Midbrain (tissue), 1 donor: ENCODE measurements around the gene GJB3.
A peak's percentile ranks its signal among the peaks of the same experiment; 100 is the strongest.
"Not testable (repeated sequence)": the region's sequence is repeated elsewhere in the genome, so short reads cannot be mapped to it uniquely, and the experiment has no call there.

Experiments
- DNase-seq: peaks from one replicate; lab custom pipeline; 2025; lab: John Stamatoyannopoulos, UW

GJB3 gene

DNA sequence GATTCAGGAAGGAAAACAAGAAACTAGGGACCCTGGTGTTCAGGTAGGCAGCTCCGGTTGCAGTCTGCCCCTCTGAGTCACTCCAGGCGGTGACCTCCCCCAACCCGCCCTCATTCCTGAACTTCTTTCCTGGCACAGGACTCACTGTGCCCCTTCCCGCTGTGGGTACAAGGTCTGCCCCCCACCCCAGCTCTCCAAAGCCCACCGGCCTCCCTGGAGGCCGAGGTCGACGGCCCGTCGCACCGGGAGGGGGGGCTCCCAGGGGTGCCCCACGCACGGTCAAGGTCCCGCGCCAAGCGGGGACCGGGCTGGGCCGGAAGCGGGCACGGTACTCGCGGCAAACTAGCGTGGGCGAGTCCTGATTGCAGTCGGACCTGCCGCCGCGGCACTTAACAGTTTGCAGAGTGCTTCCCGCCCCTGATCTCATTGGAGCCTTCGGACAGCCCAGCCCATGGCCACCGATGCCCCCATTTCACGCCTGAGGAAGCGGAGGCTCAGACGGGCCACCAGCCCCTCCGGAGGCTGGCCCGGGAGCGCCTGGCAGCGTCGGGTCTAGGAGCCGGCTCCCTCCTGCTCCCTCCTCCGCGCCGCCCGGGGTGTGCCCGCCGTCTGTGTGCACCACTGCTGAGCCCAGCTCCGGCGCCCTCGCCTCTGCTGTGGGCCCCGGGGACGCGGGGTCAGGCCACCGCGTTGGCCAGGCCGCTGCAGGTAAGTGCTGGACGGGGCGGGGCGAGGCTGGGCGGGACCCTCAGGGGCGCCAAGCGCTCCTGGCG lies at the start of gene GJB3:
GJB3 (plus strand) TSS at position 144 of the 773 bp plus-strand sequence. CDS start 3,549 bp downstream, outside the sequence.
- DNase-seq = no peak

DNA sequence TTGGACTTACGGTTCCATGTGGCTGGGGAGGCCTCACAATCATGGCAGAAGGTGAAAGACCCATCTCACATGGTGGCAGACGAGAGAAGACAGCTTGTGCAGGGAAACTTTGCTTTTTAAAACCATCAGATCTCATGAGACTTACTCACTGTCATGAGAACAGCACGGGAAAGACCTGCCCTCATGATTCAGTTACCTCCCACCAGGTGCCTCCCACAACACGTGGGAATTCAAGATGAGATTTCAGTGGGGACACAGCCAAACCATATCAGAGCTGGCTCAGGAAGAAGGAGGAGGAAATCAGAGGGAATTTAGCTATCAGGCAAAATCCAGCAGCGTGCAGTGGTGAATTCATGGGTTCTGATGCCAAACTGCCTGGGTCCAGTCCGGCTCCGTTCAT lies 48.2 kb upstream of the GJB3 start:
- not testable (repeated sequence) for DNase-seq

DNA sequence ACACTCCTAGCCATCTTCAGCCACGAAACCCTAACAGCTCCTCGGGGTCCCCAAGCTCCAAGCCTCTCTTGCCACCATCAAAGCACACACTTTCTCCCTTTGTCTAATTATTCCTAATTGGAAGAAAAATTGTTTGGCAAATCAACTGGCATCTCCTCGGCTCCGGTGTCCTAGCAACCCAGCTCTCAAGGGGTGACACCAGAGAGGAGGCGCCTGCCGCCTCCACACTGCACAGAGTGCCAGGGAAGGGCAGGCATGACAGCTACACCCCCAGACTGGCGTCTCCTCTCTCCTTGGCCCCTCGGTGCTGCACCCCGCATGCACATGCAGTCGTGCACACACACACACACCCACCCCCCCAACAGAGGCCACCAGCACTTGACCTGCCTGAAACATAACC lies 44.3 kb upstream of the GJB3 start:
- DNase-seq = no peak

DNA sequence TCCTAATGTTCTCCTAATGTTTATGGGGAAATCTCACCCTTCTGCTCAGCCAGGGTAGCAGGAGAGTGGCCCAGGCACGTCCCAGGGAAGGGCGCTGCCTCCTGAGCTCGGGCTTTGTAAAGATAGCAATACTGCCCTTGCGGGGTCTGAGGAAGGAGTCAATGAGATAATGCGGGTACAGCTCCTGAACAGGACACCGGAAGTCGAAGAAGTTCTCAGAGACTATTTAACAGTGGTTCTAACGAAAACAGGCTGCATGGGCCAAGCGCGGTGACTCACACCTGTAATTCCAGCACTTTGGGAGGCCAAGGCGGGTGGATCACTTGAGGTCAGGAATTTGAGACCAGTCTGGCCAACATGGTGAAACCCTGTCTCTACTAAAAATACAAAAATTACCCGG lies 43.8 kb upstream of the GJB3 start:
- DNase-seq = not testable (repeated sequence)

DNA sequence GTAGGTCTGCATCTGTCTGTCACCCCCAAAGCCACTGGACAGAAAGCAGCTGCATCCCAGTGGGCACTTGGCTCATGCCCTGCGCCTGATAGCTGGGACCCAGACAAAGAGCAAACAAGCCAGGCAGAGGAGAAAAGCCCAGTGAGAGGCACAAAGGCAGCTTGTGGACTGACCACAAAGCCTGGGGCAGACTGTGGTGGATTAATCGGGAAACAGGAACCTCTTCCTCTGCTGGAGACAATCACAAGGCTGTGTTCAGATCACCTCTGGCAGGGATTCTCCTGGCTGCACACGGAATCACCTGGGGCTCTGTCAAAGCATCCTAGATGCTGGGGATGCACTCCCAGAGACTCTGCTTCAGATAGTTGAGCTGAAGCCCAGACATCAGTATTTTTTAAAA lies 41.4 kb upstream of the GJB3 start:
- no peak for DNase-seq

DNA sequence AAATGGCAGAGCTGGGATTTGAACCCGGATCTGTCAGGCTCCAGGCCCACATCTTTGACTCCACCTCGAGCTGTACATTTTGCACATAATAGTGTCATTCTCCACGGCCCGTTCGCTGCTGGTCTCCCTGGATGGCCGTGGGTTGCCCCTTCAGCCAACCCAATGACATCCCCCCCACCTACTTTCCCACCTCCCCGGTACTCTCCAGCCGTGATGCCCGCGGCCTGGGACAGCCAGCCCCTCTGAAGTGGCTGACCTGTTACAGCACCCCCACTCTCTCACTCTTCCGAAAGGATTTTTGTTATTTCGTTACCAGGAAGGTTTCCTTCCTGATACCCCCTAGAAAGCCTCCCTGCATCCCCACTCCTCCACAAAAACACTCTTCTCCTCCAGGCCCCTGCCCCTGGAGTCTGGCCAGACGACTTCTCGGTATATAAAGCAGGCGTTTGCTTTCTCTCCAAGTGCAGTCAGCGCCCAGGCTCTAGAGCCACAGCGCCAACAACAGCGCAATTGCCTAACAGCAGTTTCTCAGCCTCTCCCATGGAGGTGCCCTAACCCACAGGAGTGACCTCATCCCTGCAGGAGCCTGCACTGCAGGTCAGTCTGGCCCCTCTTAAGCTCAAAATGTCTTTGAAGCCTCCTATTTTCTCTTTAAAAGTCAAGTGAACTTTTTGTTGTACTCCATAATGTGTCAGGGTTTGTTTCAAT lies 40.7 kb upstream of the GJB3 start:
- no peak for DNase-seq

DNA sequence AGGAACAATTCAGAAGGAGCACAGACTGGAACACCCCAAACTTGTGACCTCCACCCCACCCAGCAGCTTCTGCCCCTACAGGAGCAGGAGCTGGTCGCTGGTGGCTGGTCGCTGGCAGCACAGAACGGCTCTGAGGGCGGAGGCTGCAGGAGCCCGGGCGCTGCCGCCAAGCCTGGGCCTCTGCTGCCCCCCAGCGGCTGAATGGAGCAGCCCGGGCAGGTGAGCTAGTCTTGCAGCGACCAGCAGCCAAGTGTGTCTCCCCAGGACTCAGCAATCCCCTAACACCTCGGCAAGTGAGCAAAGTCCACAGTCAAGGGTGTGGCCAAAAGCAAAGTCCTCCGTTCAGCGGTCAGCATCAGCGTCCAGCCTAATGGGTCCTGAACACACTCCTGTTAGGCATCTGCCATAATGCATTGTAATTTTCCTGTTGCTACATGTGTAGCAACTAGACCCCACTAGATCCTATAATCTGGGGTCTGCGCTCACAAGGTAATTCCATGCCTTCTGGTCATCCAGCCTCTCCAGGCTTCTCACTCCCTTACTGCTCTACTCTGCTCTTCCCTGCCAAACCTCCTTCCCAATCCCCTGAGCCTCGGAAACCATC lies 38.2 kb upstream of the GJB3 start:
- peak; percentile 80 for DNase-seq

DNA sequence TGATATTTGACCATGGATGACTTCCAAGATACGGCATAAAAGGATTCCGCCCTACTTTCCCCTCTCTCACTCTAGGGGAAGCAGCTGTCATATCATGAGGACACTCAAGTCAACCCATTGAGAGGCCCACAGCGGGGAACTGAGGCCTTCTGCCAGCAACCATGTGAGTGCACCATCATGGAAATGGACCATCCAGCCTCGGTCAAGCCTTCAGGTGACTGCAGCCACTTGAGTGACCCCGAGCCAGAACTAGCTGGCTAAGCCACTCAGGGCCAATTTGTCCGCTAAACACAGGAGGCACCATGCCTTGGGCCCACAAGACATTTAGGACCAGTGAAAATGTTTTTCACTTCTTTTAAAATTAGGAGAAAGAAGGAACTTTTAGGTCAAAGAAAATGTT lies 37.2 kb upstream of the GJB3 start:
- DNase-seq = no peak

DNA sequence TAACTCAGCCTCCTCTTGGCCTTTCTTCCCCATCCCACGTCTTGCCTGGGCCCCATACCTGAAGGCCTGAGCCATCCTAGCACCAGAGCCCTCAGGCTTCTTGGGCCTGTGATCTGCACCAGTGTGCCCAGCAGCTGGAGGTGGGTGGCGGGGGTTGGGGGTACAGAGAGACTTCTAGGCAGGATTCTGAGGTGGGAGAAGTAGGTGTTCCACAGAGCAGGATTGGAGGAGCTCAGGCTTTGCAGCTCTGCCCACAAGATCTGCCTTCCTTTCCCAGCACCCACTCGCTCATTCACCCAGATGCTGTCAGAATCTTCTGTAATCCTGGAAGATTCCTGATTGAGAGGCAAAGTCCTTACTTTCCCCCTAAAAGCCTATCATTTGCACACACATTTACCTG lies 36.2 kb upstream of the GJB3 start:
- DNase-seq = no peak

DNA sequence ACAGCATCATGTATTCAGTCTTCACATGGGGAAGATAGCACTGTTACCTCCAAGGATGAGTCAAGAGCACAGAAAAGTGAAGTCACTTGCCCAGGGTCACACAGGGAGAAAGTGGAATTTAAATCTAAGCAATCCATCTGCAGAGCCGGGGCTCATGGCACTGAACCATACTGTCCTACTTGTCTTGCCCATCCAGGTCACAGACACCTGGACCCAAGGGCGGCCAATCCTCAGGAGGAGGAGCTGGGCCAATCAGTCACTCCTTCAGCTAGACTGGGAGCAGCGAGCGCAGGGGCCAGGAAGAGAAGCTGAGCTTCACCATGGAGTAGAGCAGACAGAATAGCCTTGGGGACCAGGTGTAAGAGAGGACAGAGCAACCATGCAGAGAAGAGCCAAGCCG lies 35.3 kb upstream of the GJB3 start:
- no peak for DNase-seq

DNA sequence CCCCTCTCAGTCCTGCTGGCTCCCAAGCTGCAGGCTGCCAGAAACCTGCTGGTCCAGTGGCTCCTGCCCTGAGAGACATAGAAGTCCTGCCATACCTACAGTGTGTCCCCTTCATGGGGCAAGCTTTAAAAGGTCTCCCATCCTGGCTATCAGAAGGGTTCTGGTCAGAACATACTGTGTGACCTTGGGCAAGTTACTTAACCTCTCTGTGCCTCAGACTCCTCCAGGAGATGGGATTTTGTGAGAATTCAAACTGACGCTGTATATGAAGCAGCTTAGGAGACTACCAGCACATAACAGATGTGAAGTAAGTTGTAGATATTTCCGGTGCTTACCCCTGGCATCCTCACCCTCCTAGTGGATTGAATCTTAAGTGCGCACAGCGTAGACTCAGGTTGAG lies 34.9 kb upstream of the GJB3 start:
- DNase-seq = no peak

DNA sequence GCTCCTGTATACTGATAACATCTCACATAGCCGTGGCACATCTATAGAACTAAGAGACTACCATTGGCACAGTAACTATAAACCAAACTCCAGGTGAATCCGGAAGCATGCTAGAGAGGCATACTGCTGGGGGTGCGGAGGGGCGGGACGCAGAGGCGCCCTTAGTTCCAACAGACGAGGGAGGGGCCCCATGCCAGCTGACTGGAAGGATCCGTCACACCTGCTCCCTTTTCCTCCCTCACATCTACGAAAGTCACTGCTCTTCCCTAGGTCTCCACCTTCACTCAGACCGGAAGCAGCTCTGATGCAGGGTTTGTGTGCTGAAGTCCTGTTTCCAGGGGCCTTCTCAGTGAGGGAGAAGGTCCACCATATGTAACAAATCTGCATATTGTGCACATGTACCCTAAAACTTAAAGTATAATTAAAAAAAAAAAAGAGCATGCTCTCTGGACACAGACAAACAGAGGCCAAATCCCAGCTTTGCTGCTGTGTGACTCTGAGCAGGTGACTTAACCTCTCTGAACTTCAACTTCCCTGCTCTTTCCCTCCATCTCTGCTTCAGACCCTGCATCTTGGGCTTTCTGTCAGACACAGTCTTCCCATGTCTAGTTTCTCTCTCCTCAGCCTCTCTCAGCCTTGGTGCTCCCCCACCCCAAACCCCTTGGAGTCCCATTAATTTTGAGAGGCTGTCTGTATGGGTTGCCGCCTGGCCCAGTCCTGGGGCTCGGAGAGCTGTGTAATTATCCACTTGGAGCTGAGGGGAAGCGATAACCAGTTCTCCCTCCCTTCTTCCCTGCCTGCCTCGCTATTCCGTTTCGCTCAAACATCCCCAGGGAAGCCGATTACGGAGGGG lies 34.0 kb upstream of the GJB3 start:
- DNase-seq = no peak

DNA sequence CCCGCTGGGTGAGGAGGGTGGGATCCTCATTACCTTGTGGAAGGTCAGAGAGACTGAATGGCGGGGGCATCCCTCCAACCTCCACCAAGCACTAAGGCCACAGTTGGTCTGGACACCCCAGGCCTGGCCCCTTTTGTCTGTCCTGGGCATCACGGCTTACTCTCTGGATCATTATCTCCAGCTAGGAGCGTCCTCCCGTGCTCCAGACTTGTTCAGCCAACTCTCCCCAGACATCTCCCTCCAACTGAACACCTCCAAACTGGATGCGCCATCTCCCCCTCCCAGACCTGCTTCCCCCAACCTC lies 33.4 kb upstream of the GJB3 start:
- DNase-seq = no peak

DNA sequence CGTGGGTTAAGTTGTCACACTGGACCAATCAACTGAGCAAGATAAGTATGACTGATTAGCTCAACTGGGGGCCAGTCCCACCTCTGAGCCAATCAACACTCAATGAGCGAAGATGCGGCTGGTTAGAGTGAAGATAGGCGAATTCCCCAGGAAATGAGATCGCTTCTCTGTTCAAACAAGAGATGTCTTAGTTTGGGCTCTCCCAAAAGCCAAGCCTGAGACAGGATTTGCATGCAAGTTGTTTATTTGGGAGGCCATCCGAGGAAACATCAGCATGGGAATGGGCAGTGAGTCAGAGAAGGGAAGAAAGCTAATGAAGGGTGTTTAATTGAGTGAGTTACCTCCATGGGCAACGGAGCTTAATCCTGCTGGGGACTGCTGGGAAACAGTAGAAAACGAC lies 31.0 kb upstream of the GJB3 start:
- DNase-seq = no peak

DNA sequence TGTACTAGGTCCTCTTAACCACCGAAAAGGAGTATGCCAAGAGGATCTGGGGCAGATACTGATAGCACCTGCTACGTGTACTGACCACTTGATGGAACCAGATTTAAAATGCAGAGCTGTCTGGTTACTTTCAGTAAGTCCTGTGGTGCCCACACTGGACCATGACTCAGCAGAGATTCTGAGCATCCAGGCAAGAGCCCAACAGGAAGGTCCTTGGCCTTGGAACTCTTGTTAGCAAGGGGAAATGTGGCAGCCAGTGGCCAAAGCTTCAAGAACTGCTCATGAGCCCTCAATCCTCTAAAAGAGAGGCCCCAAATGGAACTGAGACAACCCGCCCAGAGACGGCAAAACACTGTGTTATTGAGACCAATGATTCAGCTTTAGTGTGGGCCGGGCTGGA lies 30.4 kb upstream of the GJB3 start:
- DNase-seq = no peak

DNA sequence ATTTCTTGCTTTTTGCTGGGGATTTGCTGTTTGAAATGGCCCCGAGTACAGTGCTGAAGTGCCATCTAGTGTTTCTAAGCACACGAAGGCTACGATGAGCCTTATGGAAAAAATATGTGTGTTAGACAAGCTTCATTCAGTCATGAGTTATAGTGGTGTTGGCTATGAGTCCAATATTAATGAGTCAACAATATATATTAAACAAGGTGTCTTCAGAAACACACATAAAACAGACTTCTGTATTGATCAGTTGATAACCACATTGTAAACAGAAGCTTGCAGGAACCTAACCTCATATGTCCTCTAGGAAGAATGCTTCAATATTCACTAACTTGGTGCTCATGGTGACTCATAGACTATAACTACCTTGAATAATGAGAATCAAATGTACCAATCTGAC lies 27.9 kb upstream of the GJB3 start:
- no peak for DNase-seq

DNA sequence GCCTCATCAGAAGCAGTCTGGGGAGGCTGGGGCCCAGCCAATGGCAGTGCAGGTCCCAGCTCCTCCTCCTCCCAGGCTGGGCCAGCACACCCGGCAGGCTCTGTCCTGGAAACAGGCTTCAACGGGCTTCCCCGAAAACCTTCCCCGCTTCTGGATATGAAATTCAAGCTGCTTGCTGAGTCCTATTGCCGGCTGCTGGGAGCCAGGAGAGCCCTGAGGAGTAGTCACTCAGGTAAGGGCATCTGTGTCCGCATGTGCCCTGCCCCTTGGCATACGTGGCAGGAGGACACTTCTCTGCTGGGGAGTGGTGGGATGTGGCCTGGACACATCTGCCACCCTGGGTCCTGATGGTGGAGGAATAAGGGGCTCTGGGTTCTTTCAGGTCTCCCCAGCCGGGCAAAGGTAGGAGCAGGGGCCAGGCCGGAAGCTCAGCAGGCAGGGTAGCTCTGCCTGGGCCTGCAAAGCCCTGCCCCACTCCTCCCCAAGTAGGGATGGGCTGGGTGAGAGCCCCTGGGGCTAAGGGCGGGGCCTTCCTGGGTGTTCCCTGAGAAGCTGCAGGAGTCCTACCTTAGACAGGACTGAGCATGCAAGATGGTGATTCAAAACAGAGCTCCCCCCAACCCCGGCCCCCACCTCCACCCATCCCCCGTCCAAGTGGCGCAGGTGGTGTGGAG lies 25.9 kb upstream of the GJB3 start, which contains the start of gene GJB5:
GJB5 (plus strand) TSS at position 84 of the 674 bp plus-strand sequence. CDS start 2,284 bp downstream, outside the sequence.
- DNase-seq = no peak

DNA sequence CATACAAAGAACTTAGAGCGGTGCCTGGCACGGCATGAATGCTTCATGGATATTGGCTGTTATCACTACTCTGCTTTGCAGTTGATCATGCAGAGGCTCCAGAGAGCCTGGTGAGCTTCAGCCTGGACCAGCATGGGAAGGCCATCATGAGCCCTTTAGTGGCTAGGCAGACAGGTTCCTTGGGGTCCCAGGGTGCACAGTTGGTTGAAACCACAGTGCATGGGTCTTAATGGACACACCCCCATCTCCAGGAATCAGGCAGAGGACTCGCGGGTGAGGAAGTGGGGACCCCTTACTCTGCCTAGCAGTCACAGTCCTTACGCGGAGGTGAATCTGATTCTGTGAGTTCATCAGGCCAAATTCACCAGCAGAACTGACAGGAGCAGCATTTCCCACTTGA lies 25.1 kb upstream of the GJB3 start:
- DNase-seq = no peak

DNA sequence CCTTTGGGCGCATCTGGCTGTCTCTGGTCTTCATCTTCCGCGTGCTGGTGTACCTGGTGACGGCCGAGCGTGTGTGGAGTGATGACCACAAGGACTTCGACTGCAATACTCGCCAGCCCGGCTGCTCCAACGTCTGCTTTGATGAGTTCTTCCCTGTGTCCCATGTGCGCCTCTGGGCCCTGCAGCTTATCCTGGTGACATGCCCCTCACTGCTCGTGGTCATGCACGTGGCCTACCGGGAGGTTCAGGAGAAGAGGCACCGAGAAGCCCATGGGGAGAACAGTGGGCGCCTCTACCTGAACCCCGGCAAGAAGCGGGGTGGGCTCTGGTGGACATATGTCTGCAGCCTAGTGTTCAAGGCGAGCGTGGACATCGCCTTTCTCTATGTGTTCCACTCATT lies 23.6 kb upstream of the GJB3 start:
- DNase-seq = no peak

DNA sequence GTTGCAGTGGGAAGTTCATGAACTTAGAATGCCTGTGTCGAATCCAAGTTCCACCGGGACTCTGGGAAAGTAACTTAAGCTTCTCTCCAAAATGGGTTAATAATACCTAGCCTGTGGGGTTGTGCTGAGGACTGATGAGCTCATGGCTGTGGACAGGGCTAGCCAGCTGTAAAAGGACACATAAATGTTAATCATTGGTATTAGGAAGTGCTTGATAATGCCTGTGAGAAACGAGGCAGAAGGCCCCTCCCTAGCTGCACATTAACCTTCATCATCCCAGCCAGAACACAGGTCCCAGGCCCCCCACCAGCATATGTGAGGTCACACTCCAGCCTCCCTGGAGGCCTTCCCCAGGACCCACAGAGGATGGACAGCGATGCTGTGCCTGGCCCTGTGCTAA lies 22.3 kb upstream of the GJB3 start:
- DNase-seq = no peak

DNA sequence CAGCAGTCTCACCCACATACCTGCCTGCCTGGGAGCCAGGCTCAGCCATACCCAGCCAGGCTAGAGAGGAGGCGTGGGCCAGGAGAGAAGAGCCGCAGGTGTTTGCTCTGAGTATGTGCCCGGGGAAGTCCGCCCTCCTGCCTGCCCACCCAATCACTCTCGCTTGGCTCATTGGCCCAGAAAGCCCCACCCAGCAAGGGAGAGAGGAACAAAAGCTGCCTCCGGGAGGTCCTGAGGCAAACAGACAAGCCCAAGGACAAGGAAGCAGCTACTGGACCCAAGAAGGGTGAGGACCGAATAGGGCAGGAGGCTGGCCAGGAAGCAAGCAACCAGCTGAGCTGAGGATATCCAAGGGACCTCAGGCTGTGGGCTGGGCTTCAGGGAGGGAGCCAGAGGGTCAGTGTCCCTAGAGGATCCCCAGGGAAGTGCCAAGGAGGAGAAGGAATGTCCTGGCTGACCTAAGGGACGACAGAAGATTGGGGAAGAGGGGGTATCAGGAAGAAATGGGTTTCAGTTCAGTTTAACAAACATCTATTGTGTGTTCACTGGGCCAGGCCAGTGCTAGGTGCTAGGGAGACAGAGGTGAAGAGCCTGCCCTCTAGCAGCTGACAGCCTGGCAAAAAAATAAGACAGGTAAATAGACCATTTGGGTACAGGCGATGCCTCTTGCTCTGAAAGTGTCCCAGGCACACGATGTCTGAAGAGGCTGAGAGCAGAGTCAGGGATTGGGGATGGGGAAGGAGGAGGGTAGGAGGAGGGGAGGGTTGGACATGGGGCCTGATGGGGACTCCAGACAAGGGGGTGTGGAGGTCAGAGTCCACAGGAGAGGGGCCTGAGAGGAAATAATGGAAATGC lies 21.3 kb upstream of the GJB3 start, which contains the start of gene GJB4:
GJB4 (plus strand) TSS at position 238 of the 855 bp plus-strand sequence. CDS start 1,515 bp downstream, outside the sequence.
- no peak for DNase-seq
